GM13976 (cell line): Measurements from ENCODE around the gene KRT37.
"Not testable (repeated sequence)": the region's sequence is repeated elsewhere in the genome, so short reads cannot be mapped to it uniquely, and the experiment has no call there.

Experiments
- DNase-seq: peaks from one replicate; pipeline ENCODE4 v3.0.0; 2012; ENCODE audit warnings: low spot score
- CTCF ChIP-seq: IDR thresholded peaks from 2 replicates; pipeline ENCODE4 v1.5.1; 2012; ENCODE audit warnings: borderline replicate concordance, mild to moderate bottlenecking; ENCODE audit not compliant: insufficient read depth; ENCODE audit errors: extremely low read depth, missing control alignments, control extremely low read depth
- in situ Hi-C: fragments of 300-500 bp; cut with MboI; formaldehyde crosslinking; loops from one replicate; pipeline ENCODE4 v1.12.0; 2022; ENCODE audit warnings: low sequenced_read_pairs, mixed read lengths, inconsistent platforms; ENCODE audit not compliant: unreplicated experiment

The KRT37 gene

GRCh38 chr17:41383690-41384089 is 40.7 kb downstream of the KRT37 start:
- in situ Hi-C loops, result no loop called here
- TF ChIP-seq CTCF, result no peak
- no peak for DNase-seq

GRCh38 chr17:41382394-41382793 is 42.0 kb downstream of the KRT37 start:
- in situ Hi-C loops, result no loop called here
- no peak for TF ChIP-seq CTCF
- no peak for DNase-seq

GRCh38 chr17:41381943-41382342 is 42.4 kb downstream of the KRT37 start, which contains the start of gene KRT34:
Gene KRT34, minus strand, starts transcription at chr17:41382306. Its CDS starts 60 bp downstream, at chr17:41382246.
- DNase-seq, in situ Hi-C loops: not testable (repeated sequence)

- in situ Hi-C loops, DNase-seq: not testable (repeated sequence)
Observed at GRCh38 chr17:41380091-41380490, 44.3 kb downstream of the KRT37 start.

GRCh38 chr17:41377546-41377945 is 46.8 kb downstream of the KRT37 start:
- no peak for DNase-seq
- TF ChIP-seq CTCF, result no peak
- in situ Hi-C loops, result no loop called here
